GM12878 (cell line): ENCODE results near the gene ZFAND2B. TPM values are rescaled to one million over a fixed set of nuclear protein-coding genes. Genes with fewer than 3 reads are reported as not detected.

ENCODE experiments used
- ATAC-seq: fragments of 200-7000 bp; cut with Tn5 transposase; 3 replicates; pipeline ENCODE4 v1.9.1; 2020; ENCODE audit warnings: mild to moderate bottlenecking, moderate library complexity
- BruUV-seq: library from RNA; stranded (reverse); fragments of 400-500 nt; replicated peaks from 2 replicates; lab custom pipeline; 2021; lab: Mats Ljungman, UMichigan
- CTCF ChIA-PET: fragments of 300-600 bp; sonication (Branson Sonifier 250); formaldehyde crosslinking; extraction: SDS; loops from one replicate; lab custom pipeline; 2021; ENCODE audit warnings: inconsistent platforms; lab: Yijun Ruan, JAX
- POLR2A ChIA-PET: fragments of 350-600 bp; formaldehyde crosslinking; extraction: SDS; loops from one replicate; lab custom pipeline; 2021; ENCODE audit warnings: inconsistent platforms; lab: Charles Lee
- RAD21 ChIA-PET: fragments of 300-600 bp; sonication (Branson Sonifier 250); formaldehyde crosslinking; loops from one replicate; lab custom pipeline; 2023; ENCODE audit warnings: antibody characterized with exemption; ENCODE audit not compliant: unreplicated experiment; lab: Charles Lee
- SMC1A ChIA-PET: fragments of 300-600 bp; sonication (Branson Sonifier 250); formaldehyde crosslinking; loops from one replicate; lab custom pipeline; 2023; ENCODE audit not compliant: unreplicated experiment, uncharacterized antibody; lab: Charles Lee
- DNase-seq: peaks from one replicate; pipeline ENCODE4 v3.0.0-alpha.2; 2011; ENCODE audit warnings: low read depth, low spot score
- FAIRE-seq: peaks from 3 replicates; lab custom pipeline; 2011; peaks lifted over from hg19 to GRCh38; lab: Jason Lieb, UNC
- H2AFZ ChIP-seq: 2 replicates; pipeline ENCODE4 v1.6.0; 2011; ENCODE audit warnings: low read depth, low read length, control low read depth; ENCODE audit not compliant: control insufficient read depth
- H3K27ac ChIP-seq: 2 replicates; pipeline ENCODE4 v1.5.1; 2011; ENCODE audit warnings: control low read depth; ENCODE audit not compliant: control insufficient read depth, insufficient read depth
- H3K27me3 ChIP-seq, 2 experiments: replicated peaks in 1 of 2; 2 replicates each; pipeline versions ENCODE4 v1.6.0 to v1.6.1; 2011; ENCODE audit warnings: low read length in 1 of 2; ENCODE audit not compliant: control insufficient read depth in 2 of 2, insufficient read depth in 2 of 2
- H3K36me3 ChIP-seq, 2 experiments: 2 replicates each; pipeline ENCODE4 v1.5.1; 2011; ENCODE audit warnings: low read length in 1 of 2; ENCODE audit not compliant: control insufficient read depth in 2 of 2, insufficient read depth in 2 of 2
- H3K4me1 ChIP-seq: 2 replicates; pipeline ENCODE4 v1.6.1; 2011; ENCODE audit warnings: mild to moderate bottlenecking, low read length, moderate library complexity, mixed read lengths; ENCODE audit not compliant: control insufficient read depth, insufficient read depth
- H3K4me2 ChIP-seq: 2 replicates; pipeline ENCODE4 v1.6.0; 2011; ENCODE audit warnings: control low read depth; ENCODE audit not compliant: control insufficient read depth, insufficient read depth
- H3K4me3 ChIP-seq: fragments of 200-600 bp; sonication (generic); 2 replicates; pipeline ENCODE4 v1.5.1; 2016
- H3K79me2 ChIP-seq: 2 replicates; pipeline ENCODE4 v1.6.0; 2011; ENCODE audit warnings: low read length; ENCODE audit not compliant: control insufficient read depth, insufficient read depth
- H3K9ac ChIP-seq: 2 replicates; pipeline ENCODE4 v1.8.0; 2011; ENCODE audit warnings: low read length, control low read depth, mixed read lengths; ENCODE audit not compliant: control insufficient read depth, insufficient read depth
- H3K9me3 ChIP-seq: replicated peaks from 3 replicates; pipeline ENCODE4 v1.5.1; 2011; ENCODE audit warnings: mild to moderate bottlenecking, low read length; ENCODE audit not compliant: control insufficient read depth, insufficient read depth
- H4K20me1 ChIP-seq: 2 replicates; pipeline ENCODE4 v1.6.0; 2011; ENCODE audit not compliant: control insufficient read depth, insufficient read depth
- HDGF ChIP-seq: fragments of 450-650 bp; IDR thresholded peaks from 2 replicates; pipeline ENCODE4 v1.6.1; 2016; ENCODE audit warnings: antibody characterized with exemption
- NFXL1 ChIP-seq: fragments of 450-650 bp; IDR thresholded peaks from 2 replicates; pipeline ENCODE4 v1.6.1; 2017; ENCODE audit warnings: antibody characterized with exemption, mild to moderate bottlenecking, borderline replicate concordance
- RAD51 ChIP-seq: fragments of 450-650 bp; IDR thresholded peaks from 2 replicates; pipeline ENCODE4 v1.6.1; 2016; ENCODE audit warnings: moderate library complexity, mild to moderate bottlenecking, inconsistent platforms
- SMARCA5 ChIP-seq: fragments of 450-650 bp; IDR thresholded peaks from 2 replicates; pipeline ENCODE4 v1.6.1; 2017; ENCODE audit warnings: mild to moderate bottlenecking
- USF1 ChIP-seq: IDR thresholded peaks from 2 replicates; pipeline ENCODE4 v1.6.1; 2011; ENCODE audit warnings: borderline replicate concordance, low read depth, mild to moderate bottlenecking, moderate library complexity, mixed read lengths, low read length; ENCODE audit not compliant: insufficient read depth; ENCODE audit errors: extremely low read length
- ZNF207 ChIP-seq: fragments of 450-650 bp; IDR thresholded peaks from 2 replicates; pipeline ENCODE4 v1.6.1; 2014; ENCODE audit warnings: antibody characterized with exemption, mild to moderate bottlenecking, borderline replicate concordance
- WGBS: methylation state at CpG from one replicate; pipeline ENCODE4 v1.1.6; 2016; ENCODE audit warnings: low lambda C conversion rate; ENCODE audit not compliant: insufficient replicate concordance, insufficient coverage; ENCODE audit errors: missing lambda C conversion rate; 5-methylcytosine and 5-hydroxymethylcytosine counted together
- in situ Hi-C: fragments of 300-500 bp; cut with MboI; formaldehyde crosslinking; loops from 9 replicates; pipeline ENCODE4 v1.14.3; 2018; ENCODE audit warnings: mixed read lengths
- intact Hi-C: fragments of 100-400 bp; cut with micrococcal nuclease; formaldehyde crosslinking; loops from one replicate; pipeline ENCODE4 v1.14.2; 2022; ENCODE audit not compliant: unreplicated experiment
- polyA plus RNA-seq, 11 experiments: library from polyadenylated mRNA; depleted of rRNA in 4 of 11; unstranded in 6 of 11; stranded (reverse) in 5 of 11; fragments of >200 nt; fragmentation: Nextera tagmentation in 4 of 11; fragmentation: Illumina TruSeq in 1 of 11; extraction: Ambion mirVana in 4 of 11; extraction: Trizol in 1 of 11; gene quantifications; 1 replicate in 1 of 11; 2 replicates in 10 of 11; pipeline versions ENCODE4 v1.2.1 to v1.2.3, GENCODE V29; 2011 to 2016; ENCODE audit warnings: inconsistent platforms in 2 of 11, missing spikeins in 2 of 11, low read depth in 1 of 11
- total RNA-seq, 4 experiments: library from RNA; depleted of rRNA in 3 of 4; stranded (reverse); fragments of >200 nt in 3 of 4; fragmentation: Illumina TruSeq in 1 of 4; extraction: Trizol in 1 of 4; gene quantifications; 2 replicates each; pipeline versions ENCODE4 v1.2.1 to v1.2.3, GENCODE V29; 2013 to 2021
- TF ChIP-seq, protein P1 (sequence below): IDR thresholded peaks from 2 replicates; pipeline ENCODE4 v1.6.1; 2012; ENCODE audit warnings: improper control_type of control experiment, low read depth, low read length; ENCODE audit not compliant: insufficient replicate concordance

Gene ZFAND2B
- total and polyA plus RNA-seq, 10 of the 15 experiments (the other 5 are each of a cell fraction or from before 2014, with no cell fraction given), result 5.4 to 28.1 (median 22.4) TPM

GRCh38 chr2:219243291-219243761 is 36.7 kb downstream of the ZFAND2B start:
- peaks cover 3 to 10% of the 10 kb centered on the region in 2 experiments; a peak in 3 of 4 replicates for H3K36me3 ChIP-seq
- no peak overlapping the region for H3K27ac ChIP-seq
- no peak overlapping the region for H3K4me2 ChIP-seq
- TF ChIP-seq NFXL1 (no peak), USF1 (peak; percentile 9)
- TF ChIP-seq, all 136 proteins: peak for 1
- WGBS, result 72% methylated on average over 27 of the region's 28 CpGs
- no peaks in the 10 kb centered on the region for H3K27me3 ChIP-seq
- H2AFZ ChIP-seq, result no peak overlapping the region
- ATAC-seq, result no peak
- no peaks in the 10 kb centered on the region for H4K20me1 ChIP-seq
- no peak for DNase-seq
- no TSS peak for BruUV-seq
- in situ Hi-C loops (no loop called here), intact Hi-C loops (no loop called here)
- no peaks in the 10 kb centered on the region for H3K9me3 ChIP-seq
- peaks cover 16% of the 10 kb centered on the region for H3K79me2 ChIP-seq
- ChIA-PET CTCF (interaction anchor here (1.0 to 3.4 kb wide), 2 partner anchors 10 to 51 kb away, joined by 3 to 27 read pairs; partner anchors contain the start of gene TUBA4B), RAD21 (no interaction called here), POLR2A (interaction anchor here (3.0 kb wide), 1 partner anchor 67 kb away, joined by 17 read pairs; the partner anchor contains the start of gene CNPPD1), SMC1A (interaction anchor here (1.2 kb wide), 1 partner anchor 11 kb away, joined by 3 read pairs; no protein-coding TSS in a partner anchor)
- no peak for FAIRE-seq
- no peak overlapping the region for H3K4me3 ChIP-seq
- no peak overlapping the region for H3K9ac ChIP-seq
- H3K4me1 ChIP-seq, result peaks cover 28% of the 10 kb centered on the region

- BruUV-seq, result no TSS peak
- Histone ChIP-seq H3K9me3 (no peaks in the 10 kb centered on the region), H4K20me1 (0 out of 2 replicates have a peak, but pooled peaks cover under 1% of the 10 kb centered on the region), H3K9ac (peak overlapping the region; percentile 77), H3K27ac (peak overlapping the region; percentile 70), H3K36me3 (peaks cover 3 to 12% of the 10 kb centered on the region in 2 experiments), H2AFZ (peak overlapping the region; percentile 87), H3K4me3 (peak overlapping the region; percentile 90), H3K4me2 (peak overlapping the region; percentile 89), H3K79me2 (peaks cover 23% of the 10 kb centered on the region), H3K4me1 (peaks cover 38% of the 10 kb centered on the region), H3K27me3 (no peaks in the 10 kb centered on the region)
- ChIA-PET POLR2A (interaction anchor here (0.9 to 3.0 kb wide), 14 partner anchors 10 to 359 kb away, joined by 3 to 31 read pairs (median 10); partner anchors contain the start of genes ABCB6, ANKZF1, ATG9A and CNPPD1), CTCF (interaction anchor here (0.9 to 3.4 kb wide), 12 partner anchors 9 to 88 kb away, joined by 3 to 40 read pairs (median 4); partner anchors contain the start of genes ANKZF1, ATG9A, DNAJB2 and TUBA4A), RAD21 (interaction anchor here (1.1 to 2.3 kb wide), 9 partner anchors 9 to 74 kb away, joined by 4 to 20 read pairs (median 5); partner anchors contain the start of genes ANKZF1, ATG9A, DNAJB2 and TUBA4A), SMC1A (interaction anchor here (0.8 to 2.5 kb wide), 14 partner anchors 10 to 71 kb away, joined by 3 to 16 read pairs (median 6); partner anchors contain the start of genes ABCB6, ANKZF1, ATG9A and CNPPD1)
- intact Hi-C loops, result no loop called here
- DNase-seq (no peak), ATAC-seq (no peak), FAIRE-seq (peak; percentile 31)
- in situ Hi-C loops, result no loop called here
- 34% methylated on average over 6 of the region's 6 CpGs for WGBS
- TF ChIP-seq RAD51 (no peak), NFXL1 (0 out of 2 replicates have a peak, but pooled peaks have one; percentile 56), HDGF (no peak), SMARCA5 (peak; percentile 66; the same call in 1 of the 2 replicates), ZNF207 (no peak)
- TF ChIP-seq, protein P1, sequence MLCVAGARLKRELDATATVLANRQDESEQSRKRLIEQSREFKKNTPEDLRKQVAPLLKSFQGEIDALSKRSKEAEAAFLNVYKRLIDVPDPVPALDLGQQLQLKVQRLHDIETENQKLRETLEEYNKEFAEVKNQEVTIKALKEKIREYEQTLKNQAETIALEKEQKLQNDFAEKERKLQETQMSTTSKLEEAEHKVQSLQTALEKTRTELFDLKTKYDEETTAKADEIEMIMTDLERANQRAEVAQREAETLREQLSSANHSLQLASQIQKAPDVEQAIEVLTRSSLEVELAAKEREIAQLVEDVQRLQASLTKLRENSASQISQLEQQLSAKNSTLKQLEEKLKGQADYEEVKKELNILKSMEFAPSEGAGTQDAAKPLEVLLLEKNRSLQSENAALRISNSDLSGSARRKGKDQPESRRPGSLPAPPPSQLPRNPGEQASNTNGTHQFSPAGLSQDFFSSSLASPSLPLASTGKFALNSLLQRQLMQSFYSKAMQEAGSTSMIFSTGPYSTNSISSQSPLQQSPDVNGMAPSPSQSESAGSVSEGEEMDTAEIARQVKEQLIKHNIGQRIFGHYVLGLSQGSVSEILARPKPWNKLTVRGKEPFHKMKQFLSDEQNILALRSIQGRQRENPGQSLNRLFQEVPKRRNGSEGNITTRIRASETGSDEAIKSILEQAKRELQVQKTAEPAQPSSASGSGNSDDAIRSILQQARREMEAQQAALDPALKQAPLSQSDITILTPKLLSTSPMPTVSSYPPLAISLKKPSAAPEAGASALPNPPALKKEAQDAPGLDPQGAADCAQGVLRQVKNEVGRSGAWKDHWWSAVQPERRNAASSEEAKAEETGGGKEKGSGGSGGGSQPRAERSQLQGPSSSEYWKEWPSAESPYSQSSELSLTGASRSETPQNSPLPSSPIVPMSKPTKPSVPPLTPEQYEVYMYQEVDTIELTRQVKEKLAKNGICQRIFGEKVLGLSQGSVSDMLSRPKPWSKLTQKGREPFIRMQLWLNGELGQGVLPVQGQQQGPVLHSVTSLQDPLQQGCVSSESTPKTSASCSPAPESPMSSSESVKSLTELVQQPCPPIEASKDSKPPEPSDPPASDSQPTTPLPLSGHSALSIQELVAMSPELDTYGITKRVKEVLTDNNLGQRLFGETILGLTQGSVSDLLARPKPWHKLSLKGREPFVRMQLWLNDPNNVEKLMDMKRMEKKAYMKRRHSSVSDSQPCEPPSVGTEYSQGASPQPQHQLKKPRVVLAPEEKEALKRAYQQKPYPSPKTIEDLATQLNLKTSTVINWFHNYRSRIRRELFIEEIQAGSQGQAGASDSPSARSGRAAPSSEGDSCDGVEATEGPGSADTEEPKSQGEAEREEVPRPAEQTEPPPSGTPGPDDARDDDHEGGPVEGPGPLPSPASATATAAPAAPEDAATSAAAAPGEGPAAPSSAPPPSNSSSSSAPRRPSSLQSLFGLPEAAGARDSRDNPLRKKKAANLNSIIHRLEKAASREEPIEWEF, result no peak
Observed at GRCh38 chr2:219244789-219245147, 38.2 kb downstream of the ZFAND2B start.
